GM21825 (cell line): ENCODE measurements around the gene TRIM17.

Experiments used
- ATAC-seq: cut with Tn5 transposase; IDR thresholded peaks from one replicate; pipeline ENCODE4 v1.9.1; 2021; ENCODE audit warnings: mild to moderate bottlenecking, moderate library complexity; ENCODE audit not compliant: unreplicated experiment

TRIM17 gene

GRCh38 chr1:228416217-228416933 lies at the start of gene TRIM17:
Gene TRIM17, minus strand, starts transcription at chr1:228416861. Its CDS starts 1,789 bp downstream, at chr1:228415072.
- ATAC-seq: no peak

- ATAC-seq: no peak
These were observed 49.0 kb upstream of the TRIM17 start for GRCh38 chr1:228465571-228466146.

- no peak for ATAC-seq
These were observed 48.5 kb upstream of the TRIM17 start for GRCh38 chr1:228465141-228465540.

- ATAC-seq: peak; percentile 75
These were observed 47.9 kb upstream of the TRIM17 start for GRCh38 chr1:228464487-228464983.

GRCh38 chr1:228463559-228464455 lies 47.1 kb upstream of the TRIM17 start:
- ATAC-seq: peak; percentile 53

- ATAC-seq: no peak
These were observed 46.4 kb upstream of the TRIM17 start for GRCh38 chr1:228463009-228463558.

GRCh38 chr1:228462560-228462959 lies 45.9 kb upstream of the TRIM17 start:
- ATAC-seq: no peak

- no peak for ATAC-seq
These were observed 44.2 kb upstream of the TRIM17 start for GRCh38 chr1:228460821-228461220.

GRCh38 chr1:228459091-228459993 lies 42.7 kb upstream of the TRIM17 start:
- ATAC-seq: peak; percentile 28

GRCh38 chr1:228457396-228458176 lies 40.9 kb upstream of the TRIM17 start:
- peak; percentile 81 for ATAC-seq

GRCh38 chr1:228457017-228457395 lies 40.3 kb upstream of the TRIM17 start:
- peak; percentile 11 for ATAC-seq

GRCh38 chr1:228456252-228457016 lies 39.8 kb upstream of the TRIM17 start:
- ATAC-seq: no peak

GRCh38 chr1:228455715-228456114 lies 39.1 kb upstream of the TRIM17 start:
- no peak for ATAC-seq

- no peak for ATAC-seq
These were observed 37.6 kb upstream of the TRIM17 start for GRCh38 chr1:228454238-228454637.

- ATAC-seq: no peak
These were observed 37.0 kb upstream of the TRIM17 start for GRCh38 chr1:228453614-228454013.

- ATAC-seq: no peak
These were observed 36.4 kb upstream of the TRIM17 start for GRCh38 chr1:228453022-228453560.

GRCh38 chr1:228452194-228453021 lies 35.7 kb upstream of the TRIM17 start:
- no peak for ATAC-seq
